HL-60 (cell line): ENCODE results near the gene VASN.

Experiments
- GABPA ChIP-seq: IDR thresholded peaks from 2 replicates; pipeline ENCODE4 v1.6.1; 2012; ENCODE audit warnings: low read depth
- POLR2AphosphoS5 ChIP-seq: IDR thresholded peaks from 2 replicates; pipeline ENCODE4 v1.6.1; 2012; ENCODE audit warnings: low read depth
- SPI1 ChIP-seq: IDR thresholded peaks from 2 replicates; pipeline ENCODE4 v1.6.1; 2012; ENCODE audit warnings: low read depth, mild to moderate bottlenecking, borderline replicate concordance
- TF ChIP-seq, protein P1 (sequence below): IDR thresholded peaks from one replicate; pipeline ENCODE4 v1.5.1; 2011; ENCODE audit warnings: low read length, control low read depth, inconsistent platforms; ENCODE audit not compliant: insufficient read depth
- TF ChIP-seq, protein P2 (sequence below): IDR thresholded peaks from 2 replicates; pipeline ENCODE4 v1.6.1; 2012; ENCODE audit warnings: low read depth; ENCODE audit not compliant: insufficient replicate concordance

- TF ChIP-seq, protein P1, sequence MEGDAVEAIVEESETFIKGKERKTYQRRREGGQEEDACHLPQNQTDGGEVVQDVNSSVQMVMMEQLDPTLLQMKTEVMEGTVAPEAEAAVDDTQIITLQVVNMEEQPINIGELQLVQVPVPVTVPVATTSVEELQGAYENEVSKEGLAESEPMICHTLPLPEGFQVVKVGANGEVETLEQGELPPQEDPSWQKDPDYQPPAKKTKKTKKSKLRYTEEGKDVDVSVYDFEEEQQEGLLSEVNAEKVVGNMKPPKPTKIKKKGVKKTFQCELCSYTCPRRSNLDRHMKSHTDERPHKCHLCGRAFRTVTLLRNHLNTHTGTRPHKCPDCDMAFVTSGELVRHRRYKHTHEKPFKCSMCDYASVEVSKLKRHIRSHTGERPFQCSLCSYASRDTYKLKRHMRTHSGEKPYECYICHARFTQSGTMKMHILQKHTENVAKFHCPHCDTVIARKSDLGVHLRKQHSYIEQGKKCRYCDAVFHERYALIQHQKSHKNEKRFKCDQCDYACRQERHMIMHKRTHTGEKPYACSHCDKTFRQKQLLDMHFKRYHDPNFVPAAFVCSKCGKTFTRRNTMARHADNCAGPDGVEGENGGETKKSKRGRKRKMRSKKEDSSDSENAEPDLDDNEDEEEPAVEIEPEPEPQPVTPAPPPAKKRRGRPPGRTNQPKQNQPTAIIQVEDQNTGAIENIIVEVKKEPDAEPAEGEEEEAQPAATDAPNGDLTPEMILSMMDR = no peak
- TF ChIP-seq, protein P2, sequence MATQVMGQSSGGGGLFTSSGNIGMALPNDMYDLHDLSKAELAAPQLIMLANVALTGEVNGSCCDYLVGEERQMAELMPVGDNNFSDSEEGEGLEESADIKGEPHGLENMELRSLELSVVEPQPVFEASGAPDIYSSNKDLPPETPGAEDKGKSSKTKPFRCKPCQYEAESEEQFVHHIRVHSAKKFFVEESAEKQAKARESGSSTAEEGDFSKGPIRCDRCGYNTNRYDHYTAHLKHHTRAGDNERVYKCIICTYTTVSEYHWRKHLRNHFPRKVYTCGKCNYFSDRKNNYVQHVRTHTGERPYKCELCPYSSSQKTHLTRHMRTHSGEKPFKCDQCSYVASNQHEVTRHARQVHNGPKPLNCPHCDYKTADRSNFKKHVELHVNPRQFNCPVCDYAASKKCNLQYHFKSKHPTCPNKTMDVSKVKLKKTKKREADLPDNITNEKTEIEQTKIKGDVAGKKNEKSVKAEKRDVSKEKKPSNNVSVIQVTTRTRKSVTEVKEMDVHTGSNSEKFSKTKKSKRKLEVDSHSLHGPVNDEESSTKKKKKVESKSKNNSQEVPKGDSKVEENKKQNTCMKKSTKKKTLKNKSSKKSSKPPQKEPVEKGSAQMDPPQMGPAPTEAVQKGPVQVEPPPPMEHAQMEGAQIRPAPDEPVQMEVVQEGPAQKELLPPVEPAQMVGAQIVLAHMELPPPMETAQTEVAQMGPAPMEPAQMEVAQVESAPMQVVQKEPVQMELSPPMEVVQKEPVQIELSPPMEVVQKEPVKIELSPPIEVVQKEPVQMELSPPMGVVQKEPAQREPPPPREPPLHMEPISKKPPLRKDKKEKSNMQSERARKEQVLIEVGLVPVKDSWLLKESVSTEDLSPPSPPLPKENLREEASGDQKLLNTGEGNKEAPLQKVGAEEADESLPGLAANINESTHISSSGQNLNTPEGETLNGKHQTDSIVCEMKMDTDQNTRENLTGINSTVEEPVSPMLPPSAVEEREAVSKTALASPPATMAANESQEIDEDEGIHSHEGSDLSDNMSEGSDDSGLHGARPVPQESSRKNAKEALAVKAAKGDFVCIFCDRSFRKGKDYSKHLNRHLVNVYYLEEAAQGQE = no peak
- TF ChIP-seq POLR2AphosphoS5 (no peak), GABPA (no peak), SPI1 (no peak)
Observed at GRCh38 chr16:4407543-4408322, 36.1 kb downstream of the VASN start.
